Lung (tissue), 12 donors: ENCODE measurements around the gene ADAM10. TPM values are rescaled to one million over a fixed set of nuclear protein-coding genes. Genes with fewer than 3 reads are reported as not detected.

Source experiments
- ATAC-seq: fragments of 200-7000 bp; cut with Tn5 transposase; one replicate; pipeline ENCODE4 v1.9.1; 2020; ENCODE audit warnings: moderate number of reproducible peaks; ENCODE audit not compliant: insufficient read depth, low FRiP score
- DNase-seq, 3 donors: peaks; one replicate each; pipeline ENCODE4 v3.0.0-alpha.2; 2013 to 2017
- H3K27ac ChIP-seq, 2 donors: one replicate each; pipeline ENCODE4 v1.5.1; 2013; ENCODE audit warnings: mild to moderate bottlenecking in 2 of 2, moderate library complexity in 2 of 2, control low read depth in 1 of 2, inconsistent platforms in 1 of 2, low read depth in 1 of 2, low read length in 1 of 2
- H3K27me3 ChIP-seq, 3 donors: one replicate each; pipeline ENCODE4 v1.5.1; 2013; ENCODE audit warnings: low read length in 2 of 3; ENCODE audit not compliant: control insufficient read depth in 3 of 3, insufficient read depth in 3 of 3
- H3K36me3 ChIP-seq, 4 donors: one replicate each; pipeline ENCODE4 v1.5.1; 2013; ENCODE audit warnings: low read length in 4 of 4, mild to moderate bottlenecking in 1 of 4, moderate library complexity in 1 of 4; ENCODE audit not compliant: control insufficient read depth in 4 of 4, insufficient read depth in 4 of 4
- H3K4me1 ChIP-seq, 5 donors: one replicate each; pipeline ENCODE4 v1.5.1; 2013; ENCODE audit warnings: low read length in 5 of 5, mild to moderate bottlenecking in 2 of 5, moderate library complexity in 1 of 5; ENCODE audit not compliant: control insufficient read depth in 5 of 5, insufficient read depth in 5 of 5
- H3K4me3 ChIP-seq: one replicate; pipeline ENCODE4 v1.5.1; 2013; ENCODE audit warnings: mild to moderate bottlenecking, control low read depth, moderate library complexity
- H3K9ac ChIP-seq, 2 donors: one replicate each; pipeline ENCODE4 v1.5.1; 2013; ENCODE audit warnings: low read length in 2 of 2, control low read depth in 1 of 2; ENCODE audit not compliant: insufficient read depth in 1 of 2
- H3K9me3 ChIP-seq, 4 donors: one replicate each; pipeline ENCODE4 v1.5.1; 2013; ENCODE audit warnings: low read length in 3 of 4, mild to moderate bottlenecking in 1 of 4, moderate library complexity in 1 of 4; ENCODE audit not compliant: control insufficient read depth in 4 of 4, insufficient read depth in 3 of 4
- WGBS, 2 donors: extraction: QIAGEN DNeasy Blood & Tissue Kit; methylation state at CpG; one replicate each; pipeline ENCODE4 v1.1.7; 2013; 5-methylcytosine and 5-hydroxymethylcytosine counted together
- polyA plus RNA-seq, 2 donors: library from polyadenylated mRNA; stranded (reverse); fragments of 200-250 nt; gene quantifications; one replicate each; pipeline ENCODE4 v1.2.1, GENCODE V29; 2013
- total RNA-seq, 2 donors: library from RNA; depleted of rRNA in 1 of 2; stranded (reverse); fragments of >200 nt in 1 of 2; gene quantifications; one replicate each; pipeline ENCODE4 v1.2.1, GENCODE V29; 2014 to 2021
- TF ChIP-seq, protein P1 (sequence below): IDR thresholded peaks from 2 replicates; pipeline ENCODE4 v1.5.1; 2012; ENCODE audit warnings: mild to moderate bottlenecking; ENCODE audit errors: control extremely low read depth, extremely low read depth
- donor health status: control.
- donor health status: control.
- donor health status: Bipolar disorder and iron deficiency.
- donor health status: healthy.
- donor health status: DM: yes; HTN: yes; CAD: no.

Gene ADAM10
- total and polyA plus RNA-seq, 4 donors = 9.7 to 274 (median 88.6) TPM

DNA sequence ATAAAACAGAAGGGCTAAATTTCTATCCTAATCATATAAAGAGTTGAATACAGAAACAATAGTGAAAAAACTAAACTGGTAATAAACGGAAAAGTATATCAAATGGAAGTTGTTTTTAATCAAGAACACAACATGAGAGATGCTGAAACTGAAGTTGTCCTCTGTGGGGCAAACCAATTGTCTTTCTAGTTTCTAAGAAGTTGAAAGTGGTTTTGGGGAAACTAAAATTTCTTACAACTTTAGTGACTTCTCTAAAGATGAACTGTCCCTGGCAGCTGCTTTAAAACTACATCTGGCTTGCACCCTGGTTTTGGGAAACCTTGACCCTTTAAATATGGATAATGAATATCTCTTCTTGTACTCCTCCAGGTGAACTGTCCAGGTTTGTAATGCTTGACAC, 155.6 kb downstream of the ADAM10 start:
- no peaks in the 10 kb centered on the region for H3K27me3 ChIP-seq
- H3K9me3 ChIP-seq = no peaks in the 10 kb centered on the region
- no peak for ATAC-seq
- no peak overlapping the region for H3K9ac ChIP-seq
- no peak overlapping the region for H3K27ac ChIP-seq
- peaks cover 0 to 17% (median 4%) of the 10 kb centered on the region in 4 donors for H3K36me3 ChIP-seq
- no peaks in the 10 kb centered on the region for H3K4me1 ChIP-seq
- no peak overlapping the region for H3K4me3 ChIP-seq
- TF ChIP-seq, protein P1, sequence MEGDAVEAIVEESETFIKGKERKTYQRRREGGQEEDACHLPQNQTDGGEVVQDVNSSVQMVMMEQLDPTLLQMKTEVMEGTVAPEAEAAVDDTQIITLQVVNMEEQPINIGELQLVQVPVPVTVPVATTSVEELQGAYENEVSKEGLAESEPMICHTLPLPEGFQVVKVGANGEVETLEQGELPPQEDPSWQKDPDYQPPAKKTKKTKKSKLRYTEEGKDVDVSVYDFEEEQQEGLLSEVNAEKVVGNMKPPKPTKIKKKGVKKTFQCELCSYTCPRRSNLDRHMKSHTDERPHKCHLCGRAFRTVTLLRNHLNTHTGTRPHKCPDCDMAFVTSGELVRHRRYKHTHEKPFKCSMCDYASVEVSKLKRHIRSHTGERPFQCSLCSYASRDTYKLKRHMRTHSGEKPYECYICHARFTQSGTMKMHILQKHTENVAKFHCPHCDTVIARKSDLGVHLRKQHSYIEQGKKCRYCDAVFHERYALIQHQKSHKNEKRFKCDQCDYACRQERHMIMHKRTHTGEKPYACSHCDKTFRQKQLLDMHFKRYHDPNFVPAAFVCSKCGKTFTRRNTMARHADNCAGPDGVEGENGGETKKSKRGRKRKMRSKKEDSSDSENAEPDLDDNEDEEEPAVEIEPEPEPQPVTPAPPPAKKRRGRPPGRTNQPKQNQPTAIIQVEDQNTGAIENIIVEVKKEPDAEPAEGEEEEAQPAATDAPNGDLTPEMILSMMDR = no peak
- WGBS, 2 donors = 96 to 98% methylated on average over 1 of the region's 1 CpG
- no peak for DNase-seq

DNA sequence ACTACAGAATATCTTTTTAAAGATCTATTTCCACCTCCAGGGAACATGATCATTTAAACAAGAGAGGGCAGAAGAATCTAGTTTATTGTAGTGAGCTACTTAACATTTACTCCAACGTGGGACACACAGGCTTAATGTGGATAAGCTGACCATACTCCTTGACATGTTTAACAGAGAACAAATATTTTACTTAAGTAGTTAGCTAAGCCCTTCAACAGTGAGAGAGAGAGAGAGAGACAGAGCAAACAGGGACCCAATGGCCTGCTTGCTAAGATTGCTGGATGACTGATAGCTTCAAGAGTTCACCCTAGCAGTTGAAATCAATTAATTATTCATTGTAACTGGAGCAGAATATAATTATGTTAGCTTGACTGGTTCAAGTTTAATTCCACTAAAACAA, 158.6 kb downstream of the ADAM10 start:
- no peak overlapping the region for H3K27ac ChIP-seq
- DNase-seq (peak in 2 of 3 donors; percentile 11 to 40), ATAC-seq (peak; percentile 41)
- H3K4me3 ChIP-seq = no peak overlapping the region
- no peaks in the 10 kb centered on the region for H3K9me3 ChIP-seq
- TF ChIP-seq, protein P1 = no peak
- 47 to 61% methylated on average over 1 of the region's 1 CpG for WGBS, 2 donors
- H3K27me3 ChIP-seq = no peaks in the 10 kb centered on the region
- H3K4me1 ChIP-seq = peaks cover 0 to 2% (median 0%) of the 10 kb centered on the region in 5 donors
- H3K36me3 ChIP-seq = peaks cover 0 to 6% (median under 1%) of the 10 kb centered on the region in 4 donors
- H3K9ac ChIP-seq = no peak overlapping the region

DNA sequence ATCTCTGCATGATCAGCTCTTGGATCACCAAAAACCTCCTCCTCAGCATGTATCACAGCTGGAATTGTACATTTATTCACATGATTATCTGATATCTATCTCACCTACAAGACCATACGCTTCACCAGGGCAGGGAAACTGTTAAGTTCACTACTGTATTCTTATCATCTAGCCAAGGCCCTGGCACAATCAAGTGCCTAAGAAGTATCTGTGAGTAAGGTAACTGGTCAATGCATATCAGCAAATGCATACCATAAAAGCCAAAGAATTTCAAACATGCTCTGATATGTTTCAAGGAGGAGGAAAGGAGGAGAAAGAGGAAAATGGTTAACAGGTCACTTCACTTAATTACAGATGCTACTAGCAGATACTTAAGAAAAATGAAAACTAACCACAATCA, 159.3 kb downstream of the ADAM10 start:
- Histone ChIP-seq H3K4me1 (peaks cover 0 to 2% (median 0%) of the 10 kb centered on the region in 5 donors), H3K9ac (no peak overlapping the region), H3K9me3 (no peaks in the 10 kb centered on the region), H3K27ac (no peak overlapping the region), H3K36me3 (peaks cover 0 to 6% (median under 1%) of the 10 kb centered on the region in 4 donors), H3K4me3 (no peak overlapping the region), H3K27me3 (no peaks in the 10 kb centered on the region)
- DNase-seq = no peak
- 83 to 96% methylated on average over 1 of the region's 1 CpG for WGBS, 2 donors
- TF ChIP-seq, protein P1 = no peak
- no peak for ATAC-seq

DNA sequence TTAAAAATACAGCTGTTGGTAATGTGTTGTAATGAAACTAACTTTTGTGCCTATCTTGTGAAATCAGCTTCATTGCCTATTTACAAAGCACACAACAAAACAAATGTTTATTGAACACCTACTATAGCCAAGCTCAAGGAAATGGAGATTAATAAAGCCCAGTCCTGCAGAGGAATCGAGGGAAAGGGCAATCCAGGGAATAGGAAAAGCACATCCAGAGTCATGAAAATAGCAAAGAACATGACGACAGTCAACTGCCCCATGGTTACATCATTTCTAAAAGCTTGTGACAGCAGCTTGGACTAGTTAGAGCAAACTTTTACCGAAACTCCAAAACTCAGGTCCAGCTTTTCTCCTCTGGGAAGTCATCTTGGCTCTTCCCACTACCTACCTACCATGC, 160.5 kb downstream of the ADAM10 start:
- DNase-seq = no peak
- peaks cover 0 to 5% (median 0%) of the 10 kb centered on the region in 3 donors for H3K27me3 ChIP-seq
- 87 to 94% methylated on average over 3 of the region's 3 CpGs for WGBS, 2 donors
- H3K9me3 ChIP-seq = no peaks in the 10 kb centered on the region
- H3K4me3 ChIP-seq = no peak overlapping the region
- H3K9ac ChIP-seq = no peak overlapping the region
- peak overlapping the region in 1 of 2 donors; percentile 40 for H3K27ac ChIP-seq
- H3K36me3 ChIP-seq = peaks cover 0 to 2% (median 0%) of the 10 kb centered on the region in 4 donors
- TF ChIP-seq, protein P1 = no peak
- no peak for ATAC-seq
- peaks cover 0 to 2% (median 0%) of the 10 kb centered on the region in 5 donors for H3K4me1 ChIP-seq
